ENCODE measurements around the gene ITGA6. TPM values are rescaled to one million over a fixed set of nuclear protein-coding genes. Genes with fewer than 3 reads are reported as not detected.

ITGA6 gene
- total and polyA plus RNA-seq, 2 experiments from 2014 or later, result 16.7 to 64.8 TPM

DNA sequence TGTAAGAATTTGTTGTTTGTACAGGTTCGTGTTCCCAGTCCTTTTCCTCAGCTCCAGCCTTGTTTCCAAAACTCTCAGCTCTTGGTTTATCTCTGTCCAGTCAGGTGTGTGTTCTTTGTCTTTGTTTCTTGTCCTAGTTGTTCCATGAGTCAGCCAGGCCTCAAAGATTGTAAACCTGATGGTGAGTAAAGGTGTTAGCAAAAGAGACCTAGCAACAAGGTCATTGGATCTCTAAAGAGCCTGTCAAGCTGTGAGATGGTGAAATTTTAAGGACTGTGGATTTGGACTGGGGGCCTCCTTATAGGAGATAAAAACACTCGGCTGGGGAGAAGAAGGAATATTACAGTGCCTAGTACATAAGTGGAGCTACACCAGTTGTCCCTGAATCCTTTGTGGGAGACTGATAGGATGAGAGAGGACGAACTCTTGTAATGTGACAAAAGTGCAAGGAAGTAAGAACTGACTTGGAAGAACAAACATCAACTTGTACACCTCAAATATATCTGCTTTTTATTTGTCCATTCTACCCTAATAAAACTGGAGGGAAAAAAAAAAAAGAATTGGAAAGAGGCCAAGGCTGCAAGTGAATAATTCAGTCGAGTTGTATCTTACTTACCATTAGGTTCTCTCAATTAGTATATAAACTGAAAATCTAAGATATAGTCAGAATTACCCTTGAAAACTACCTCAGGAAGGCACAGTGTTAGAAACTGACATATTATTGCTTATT, 37.2 kb downstream of the ITGA6 start:
- Histone ChIP-seq H3K9me3 (ENCODE audit: low read depth) (no peaks in the 10 kb centered on the region), H3K9me2 (replicated peaks; ENCODE audit: insufficient read depth) (no peaks in the 10 kb centered on the region), H3K4me1 (ENCODE audit: insufficient read depth) (peaks cover 10% of the 10 kb centered on the region), H3K27ac (peak overlapping the region; percentile 74), H2AFZ (no peak overlapping the region), H3K27me3 (no peaks in the 10 kb centered on the region), H3K4me3 (no peak overlapping the region), H4K20me1 (ENCODE audit: insufficient read depth, poor library complexity, severe bottlenecking) (no peaks in the 10 kb centered on the region), H3K4me2 (no peak overlapping the region), H3K36me3 (replicated peaks; ENCODE audit: insufficient read depth, low read depth) (no peaks in the 10 kb centered on the region), H3K79me2 (peaks cover 3% of the 10 kb centered on the region)
- 63% methylated on average over 4 of the region's 4 CpGs for WGBS (ENCODE audit: low lambda C conversion rate, missing lambda C conversion rate)
- TF ChIP-seq, protein P1, sequence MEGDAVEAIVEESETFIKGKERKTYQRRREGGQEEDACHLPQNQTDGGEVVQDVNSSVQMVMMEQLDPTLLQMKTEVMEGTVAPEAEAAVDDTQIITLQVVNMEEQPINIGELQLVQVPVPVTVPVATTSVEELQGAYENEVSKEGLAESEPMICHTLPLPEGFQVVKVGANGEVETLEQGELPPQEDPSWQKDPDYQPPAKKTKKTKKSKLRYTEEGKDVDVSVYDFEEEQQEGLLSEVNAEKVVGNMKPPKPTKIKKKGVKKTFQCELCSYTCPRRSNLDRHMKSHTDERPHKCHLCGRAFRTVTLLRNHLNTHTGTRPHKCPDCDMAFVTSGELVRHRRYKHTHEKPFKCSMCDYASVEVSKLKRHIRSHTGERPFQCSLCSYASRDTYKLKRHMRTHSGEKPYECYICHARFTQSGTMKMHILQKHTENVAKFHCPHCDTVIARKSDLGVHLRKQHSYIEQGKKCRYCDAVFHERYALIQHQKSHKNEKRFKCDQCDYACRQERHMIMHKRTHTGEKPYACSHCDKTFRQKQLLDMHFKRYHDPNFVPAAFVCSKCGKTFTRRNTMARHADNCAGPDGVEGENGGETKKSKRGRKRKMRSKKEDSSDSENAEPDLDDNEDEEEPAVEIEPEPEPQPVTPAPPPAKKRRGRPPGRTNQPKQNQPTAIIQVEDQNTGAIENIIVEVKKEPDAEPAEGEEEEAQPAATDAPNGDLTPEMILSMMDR (IDR thresholded peaks at IDR 0.05; ENCODE audit: poor library complexity), result no peak
- TF ChIP-seq EZH2 (IDR thresholded peaks at IDR 0.05; ENCODE audit: borderline replicate concordance) (no peak), EZH2phosphoT487 (IDR thresholded peaks at IDR 0.05; ENCODE audit: low read depth, severe bottlenecking, unreplicated experiment) (no peak)
- DNase-seq (ENCODE audit: low spot score), result peak; percentile 56

DNA sequence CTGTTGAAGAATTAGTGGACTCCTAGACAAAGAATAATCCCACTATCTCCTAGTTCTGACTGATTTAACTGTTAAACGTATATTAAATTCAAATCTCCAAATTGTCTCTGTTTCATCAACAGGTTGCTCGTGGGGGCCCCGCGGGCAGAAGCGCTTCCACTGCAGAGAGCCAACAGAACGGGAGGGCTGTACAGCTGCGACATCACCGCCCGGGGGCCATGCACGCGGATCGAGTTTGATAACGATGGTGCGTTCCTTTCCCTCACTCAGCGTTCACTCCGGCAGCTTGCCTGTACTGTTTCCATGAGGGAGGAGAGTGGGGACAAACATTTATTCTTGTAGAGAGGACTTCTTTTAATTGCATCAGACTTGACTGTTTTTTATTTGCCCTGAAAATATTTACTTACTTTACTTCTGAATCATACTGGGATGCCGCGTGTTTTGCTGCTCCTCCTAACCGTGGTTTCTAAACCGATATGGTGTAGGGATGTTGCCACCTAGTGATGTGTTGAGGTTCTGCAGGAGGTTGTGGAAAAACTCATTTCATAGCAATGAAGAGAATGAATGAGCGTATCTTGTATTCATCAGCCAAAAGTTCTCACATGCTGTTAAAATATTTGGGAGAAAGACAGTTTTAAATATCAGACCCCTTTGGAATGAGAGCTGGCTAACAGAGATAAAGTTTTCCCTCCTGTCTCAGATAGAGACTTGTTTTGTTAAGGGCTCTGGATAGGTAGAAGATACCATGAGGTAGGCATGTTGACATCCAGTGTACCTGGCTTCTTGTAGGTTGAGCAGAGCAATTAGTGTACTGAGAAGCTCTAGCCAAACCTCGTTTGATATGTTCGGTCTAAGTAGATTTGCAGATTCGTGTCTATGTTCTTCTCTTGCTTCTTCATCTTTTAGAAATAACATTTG, 38.3 kb downstream of the ITGA6 start:
- peak overlapping the region; percentile 18 for H3K27ac ChIP-seq
- TF ChIP-seq EZH2 (IDR thresholded peaks at IDR 0.05; ENCODE audit: borderline replicate concordance), result no peak
- TF ChIP-seq, protein P1 (IDR thresholded peaks at IDR 0.05; ENCODE audit: poor library complexity), result peak; percentile 85

DNA sequence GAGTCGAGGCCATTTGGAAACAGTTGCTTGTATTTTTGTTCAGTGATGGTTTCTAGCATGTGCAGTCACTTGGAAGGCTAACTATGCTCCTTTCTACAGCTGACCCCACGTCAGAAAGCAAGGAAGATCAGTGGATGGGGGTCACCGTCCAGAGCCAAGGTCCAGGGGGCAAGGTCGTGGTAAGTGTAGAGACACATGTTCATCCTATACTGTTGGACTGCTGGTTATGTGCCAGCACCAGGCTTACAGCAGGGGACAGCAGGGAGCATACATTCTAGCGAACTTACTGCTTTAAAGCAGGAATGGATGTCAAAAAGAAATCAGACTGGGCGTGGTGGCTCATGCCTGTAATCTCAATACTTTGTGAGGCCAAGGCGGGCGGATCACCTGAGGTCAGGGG, 40.0 kb downstream of the ITGA6 start:
- H3K27me3 ChIP-seq, result no peaks in the 10 kb centered on the region
- no peaks in the 10 kb centered on the region for H3K9me2 ChIP-seq (replicated peaks; ENCODE audit: insufficient read depth)
- no peaks in the 10 kb centered on the region for H3K36me3 ChIP-seq (replicated peaks; ENCODE audit: insufficient read depth, low read depth)
- no peaks in the 10 kb centered on the region for H3K9me3 ChIP-seq (ENCODE audit: low read depth)
- no peak overlapping the region for H3K4me2 ChIP-seq
- WGBS (ENCODE audit: low lambda C conversion rate, missing lambda C conversion rate), result 71% methylated on average over 8 of the region's 8 CpGs
- H4K20me1 ChIP-seq (ENCODE audit: insufficient read depth, poor library complexity, severe bottlenecking), result no peaks in the 10 kb centered on the region
- no peak overlapping the region for H2AFZ ChIP-seq
- TF ChIP-seq, protein P1 (IDR thresholded peaks at IDR 0.05; ENCODE audit: poor library complexity), result no peak
- no peak for TF ChIP-seq EZH2phosphoT487 (IDR thresholded peaks at IDR 0.05; ENCODE audit: low read depth, severe bottlenecking, unreplicated experiment)
- TF ChIP-seq EZH2 (IDR thresholded peaks at IDR 0.05; ENCODE audit: borderline replicate concordance), result no peak
- no peak overlapping the region for H3K4me3 ChIP-seq
- no peak overlapping the region for H3K27ac ChIP-seq
- no peak for DNase-seq (ENCODE audit: low spot score)
- H3K79me2 ChIP-seq, result no peaks in the 10 kb centered on the region
- H3K4me1 ChIP-seq (ENCODE audit: insufficient read depth), result no peaks in the 10 kb centered on the region

More for the DNA sequence above, 38.3 kb downstream of the ITGA6 start:
- H2AFZ ChIP-seq, result no peak overlapping the region
- H3K9me3 ChIP-seq (ENCODE audit: low read depth), result no peaks in the 10 kb centered on the region
- DNase-seq (ENCODE audit: low spot score), result peak; percentile 89
- no peak overlapping the region for H3K4me3 ChIP-seq
- H3K9me2 ChIP-seq (replicated peaks; ENCODE audit: insufficient read depth), result no peaks in the 10 kb centered on the region
- no peaks in the 10 kb centered on the region for H3K36me3 ChIP-seq (replicated peaks; ENCODE audit: insufficient read depth, low read depth)
- H4K20me1 ChIP-seq (ENCODE audit: insufficient read depth, poor library complexity, severe bottlenecking), result no peaks in the 10 kb centered on the region
- WGBS (ENCODE audit: low lambda C conversion rate, missing lambda C conversion rate), result 37% methylated on average over 24 of the region's 24 CpGs
- H3K79me2 ChIP-seq, result no peaks in the 10 kb centered on the region
- peaks cover 10% of the 10 kb centered on the region for H3K4me1 ChIP-seq (ENCODE audit: insufficient read depth)
- peak overlapping the region; percentile 39 for H3K4me2 ChIP-seq
- no peaks in the 10 kb centered on the region for H3K27me3 ChIP-seq
